ENCODE results near the gene AGFG1. TPM values are rescaled to one million over a fixed set of nuclear protein-coding genes. Genes with fewer than 3 reads are reported as not detected.
A peak's percentile ranks its signal among the peaks of the same experiment; 100 is the strongest.

The AGFG1 gene
- total RNA-seq, 2 donors from 2014 or later: 65.9 to 78.8 TPM

GRCh38 chr2:227471412-227471811 lies 544 bp upstream of the AGFG1 start:
- peaks cover 20 to 27% of the 10 kb centered on the region in 2 donors for H3K4me1 Mint-ChIP-seq (ENCODE audit: low read depth in 2 of 2)
- H3K27me3 Mint-ChIP-seq: no peaks in the 10 kb centered on the region
- H3K9me3 Mint-ChIP-seq: no peaks in the 10 kb centered on the region
- no peaks in the 10 kb centered on the region for H3K36me3 Mint-ChIP-seq
- peak overlapping the region; percentile 36 to 72 for H3K27ac Mint-ChIP-seq
- ATAC-seq (no peak), DNase-seq (ENCODE audit: low spot score) (no peak)
- peak overlapping the region; percentile 59 for H3K4me3 Mint-ChIP-seq

- Mint-ChIP-seq H3K4me1 (ENCODE audit: low read depth in 2 of 2) (peaks cover 20 to 27% of the 10 kb centered on the region in 2 donors), H3K27ac (peak overlapping the region; percentile 67 to 73), H3K36me3 (no peaks in the 10 kb centered on the region), H3K27me3 (no peaks in the 10 kb centered on the region), H3K4me3 (peak overlapping the region; percentile 94), H3K9me3 (no peaks in the 10 kb centered on the region)
- peak; percentile 68 for DNase-seq (ENCODE audit: low spot score)
- peak; percentile 89 to 90 for ATAC-seq
Observed at GRCh38 chr2:227472265-227473121, 537 bp downstream of the AGFG1 start.

GRCh38 chr2:227473122-227473461 lies 1.1 kb downstream of the AGFG1 start:
- no peaks in the 10 kb centered on the region for H3K9me3 Mint-ChIP-seq
- ATAC-seq: no peak
- no peaks in the 10 kb centered on the region for H3K27me3 Mint-ChIP-seq
- peak overlapping the region; percentile 67 to 73 for H3K27ac Mint-ChIP-seq
- peaks cover 20 to 27% of the 10 kb centered on the region in 2 donors for H3K4me1 Mint-ChIP-seq (ENCODE audit: low read depth in 2 of 2)
- no peak for DNase-seq (ENCODE audit: low spot score)
- H3K4me3 Mint-ChIP-seq: peak overlapping the region; percentile 94
- H3K36me3 Mint-ChIP-seq: no peaks in the 10 kb centered on the region

GRCh38 chr2:227473806-227474205 lies 1.9 kb downstream of the AGFG1 start:
- Mint-ChIP-seq H3K4me1 (ENCODE audit: low read depth in 2 of 2) (peaks cover 22 to 30% of the 10 kb centered on the region in 2 donors), H3K4me3 (peak overlapping the region; percentile 94), H3K27me3 (no peaks in the 10 kb centered on the region), H3K36me3 (no peaks in the 10 kb centered on the region), H3K27ac (no peak overlapping the region), H3K9me3 (no peaks in the 10 kb centered on the region)
- DNase-seq (ENCODE audit: low spot score) (no peak), ATAC-seq (no peak)

GRCh38 chr2:227474410-227474809 lies 2.5 kb downstream of the AGFG1 start:
- Mint-ChIP-seq H3K4me1 (ENCODE audit: low read depth in 2 of 2) (peaks cover 25 to 33% of the 10 kb centered on the region in 2 donors), H3K4me3 (peak overlapping the region; percentile 94), H3K27me3 (no peaks in the 10 kb centered on the region), H3K36me3 (no peaks in the 10 kb centered on the region), H3K9me3 (no peaks in the 10 kb centered on the region), H3K27ac (no peak overlapping the region)
- DNase-seq (ENCODE audit: low spot score) (no peak), ATAC-seq (no peak)

GRCh38 chr2:227477291-227477690 lies 5.3 kb downstream of the AGFG1 start:
- H3K27me3 Mint-ChIP-seq: no peaks in the 10 kb centered on the region
- no peaks in the 10 kb centered on the region for H3K36me3 Mint-ChIP-seq
- no peak for DNase-seq (ENCODE audit: low spot score)
- ATAC-seq: no peak
- no peak overlapping the region for H3K4me3 Mint-ChIP-seq
- no peaks in the 10 kb centered on the region for H3K9me3 Mint-ChIP-seq
- H3K27ac Mint-ChIP-seq: no peak overlapping the region
- peaks cover 37 to 48% of the 10 kb centered on the region in 2 donors for H3K4me1 Mint-ChIP-seq (ENCODE audit: low read depth in 2 of 2)

- DNase-seq (ENCODE audit: low spot score) (no peak), ATAC-seq (no peak)
Observed at GRCh38 chr2:227479865-227480475, 8.0 kb downstream of the AGFG1 start.

GRCh38 chr2:227480528-227480927 lies 8.6 kb downstream of the AGFG1 start:
- Mint-ChIP-seq H3K27me3 (no peaks in the 10 kb centered on the region), H3K36me3 (peaks cover 3% of the 10 kb centered on the region), H3K4me3 (peak overlapping the region; percentile 33), H3K9me3 (no peaks in the 10 kb centered on the region), H3K27ac (peak overlapping the region; percentile 26 to 40), H3K4me1 (ENCODE audit: low read depth in 2 of 2) (peaks cover 40 to 44% of the 10 kb centered on the region in 2 donors)
- peak; percentile 45 to 48 for ATAC-seq
- DNase-seq (ENCODE audit: low spot score): no peak

More at GRCh38 chr2:227479865-227480475, 8.0 kb downstream of the AGFG1 start:
- H3K4me1 Mint-ChIP-seq (ENCODE audit: low read depth in 2 of 2): peaks cover 38 to 43% of the 10 kb centered on the region in 2 donors
- no peaks in the 10 kb centered on the region for H3K36me3 Mint-ChIP-seq
- H3K27ac Mint-ChIP-seq: peak overlapping the region; percentile 7 to 8
- no peaks in the 10 kb centered on the region for H3K9me3 Mint-ChIP-seq
- no peaks in the 10 kb centered on the region for H3K27me3 Mint-ChIP-seq
- H3K4me3 Mint-ChIP-seq: peak overlapping the region; percentile 46

- no peaks in the 10 kb centered on the region for H3K27me3 Mint-ChIP-seq
- H3K27ac Mint-ChIP-seq: peak overlapping the region in 1 of 2 donors; percentile 5
- no peaks in the 10 kb centered on the region for H3K9me3 Mint-ChIP-seq
- peaks cover 44 to 52% of the 10 kb centered on the region in 2 donors for H3K4me1 Mint-ChIP-seq (ENCODE audit: low read depth in 2 of 2)
- DNase-seq (ENCODE audit: low spot score) (no peak), ATAC-seq (peak in 1 of 2 donors; percentile 71)
- H3K36me3 Mint-ChIP-seq: peaks cover 11% of the 10 kb centered on the region
- H3K4me3 Mint-ChIP-seq: peak overlapping the region; percentile 23
Observed at GRCh38 chr2:227482638-227483340, 10.8 kb downstream of the AGFG1 start.

GRCh38 chr2:227485429-227485828 lies 13.5 kb downstream of the AGFG1 start:
- H3K4me1 Mint-ChIP-seq (ENCODE audit: low read depth in 2 of 2): peaks cover 41 to 45% of the 10 kb centered on the region in 2 donors
- no peaks in the 10 kb centered on the region for H3K9me3 Mint-ChIP-seq
- no peak overlapping the region for H3K4me3 Mint-ChIP-seq
- H3K27me3 Mint-ChIP-seq: no peaks in the 10 kb centered on the region
- no peak for ATAC-seq
- H3K27ac Mint-ChIP-seq: no peak overlapping the region
- DNase-seq (ENCODE audit: low spot score): no peak
- H3K36me3 Mint-ChIP-seq: peaks cover 11% of the 10 kb centered on the region

GRCh38 chr2:227486688-227487087 lies 14.7 kb downstream of the AGFG1 start:
- peaks cover 30 to 33% of the 10 kb centered on the region in 2 donors for H3K4me1 Mint-ChIP-seq (ENCODE audit: low read depth in 2 of 2)

GRCh38 chr2:227488045-227488444 lies 16.1 kb downstream of the AGFG1 start:
- ATAC-seq (no peak), DNase-seq (ENCODE audit: low spot score) (no peak)
- Mint-ChIP-seq H3K27ac (no peak overlapping the region), H3K36me3 (peaks cover 11% of the 10 kb centered on the region), H3K4me1 (ENCODE audit: low read depth in 2 of 2) (peaks cover 29 to 30% of the 10 kb centered on the region in 2 donors), H3K9me3 (no peaks in the 10 kb centered on the region), H3K27me3 (no peaks in the 10 kb centered on the region), H3K4me3 (no peak overlapping the region)

More at GRCh38 chr2:227486688-227487087, 14.7 kb downstream of the AGFG1 start:
- peaks cover 11% of the 10 kb centered on the region for H3K36me3 Mint-ChIP-seq
- ATAC-seq (no peak), DNase-seq (ENCODE audit: low spot score) (no peak)
- H3K27ac Mint-ChIP-seq: no peak overlapping the region
- no peaks in the 10 kb centered on the region for H3K9me3 Mint-ChIP-seq
- no peak overlapping the region for H3K4me3 Mint-ChIP-seq
- H3K27me3 Mint-ChIP-seq: no peaks in the 10 kb centered on the region

- H3K9me3 Mint-ChIP-seq: no peaks in the 10 kb centered on the region
- no peaks in the 10 kb centered on the region for H3K27me3 Mint-ChIP-seq
- no peaks in the 10 kb centered on the region for H3K36me3 Mint-ChIP-seq
- H3K4me3 Mint-ChIP-seq: no peak overlapping the region
- peaks cover 23 to 28% of the 10 kb centered on the region in 2 donors for H3K4me1 Mint-ChIP-seq (ENCODE audit: low read depth in 2 of 2)
- DNase-seq (ENCODE audit: low spot score) (no peak), ATAC-seq (no peak)
- H3K27ac Mint-ChIP-seq: no peak overlapping the region
Observed at GRCh38 chr2:227491386-227491785, 19.4 kb downstream of the AGFG1 start.
